GM12891 (cell line): ENCODE data around the gene XBP1.
"Not testable (repeated sequence)": the region's sequence is repeated elsewhere in the genome, so short reads cannot be mapped to it uniquely, and the experiment has no call there.

Experiments
- PAX5 ChIP-seq: IDR thresholded peaks from 2 replicates; pipeline ENCODE4 v1.6.1; 2011; ENCODE audit warnings: low read length, moderate library complexity, mild to moderate bottlenecking; ENCODE audit not compliant: insufficient read depth, severe bottlenecking
- POLR2A ChIP-seq: IDR thresholded peaks from 2 replicates; pipeline ENCODE4 v1.6.1; 2011; ENCODE audit warnings: low read depth, low read length, control low read depth
- POLR2AphosphoS5 ChIP-seq: IDR thresholded peaks from 2 replicates; pipeline ENCODE4 v1.6.1; 2011; ENCODE audit warnings: low read depth, low read length, control low read depth
- POU2F2 ChIP-seq: IDR thresholded peaks from 2 replicates; pipeline ENCODE4 v1.6.1; 2011; ENCODE audit warnings: low read depth, mild to moderate bottlenecking, control low read depth, low read length, moderate library complexity
- TAF1 ChIP-seq: IDR thresholded peaks from 2 replicates; pipeline ENCODE4 v1.6.1; 2011; ENCODE audit warnings: low read depth, low read length, control low read depth

- TF ChIP-seq POU2F2, TAF1, POLR2A, POLR2AphosphoS5, PAX5: not testable (repeated sequence)
Measured at GRCh38 chr22:28805426-28805825, 5.1 kb upstream of the XBP1 start.
